GM23338 (cell line): ENCODE results near the gene SPATA2L. TPM values are rescaled to one million over a fixed set of nuclear protein-coding genes. Genes with fewer than 3 reads are reported as not detected.

Source experiments
- ATAC-seq: fragments of 200-7000 bp; cut with Tn5 transposase; 3 replicates; pipeline ENCODE4 v1.9.1; 2020
- DNase-seq: peaks from one replicate; pipeline ENCODE4 v3.0.0-alpha.2; 2015; ENCODE audit warnings: low spot score
- H2AFZ ChIP-seq: fragments of 200-600 bp; sonication (generic); 2 replicates; pipeline ENCODE4 v1.8.0; 2016; ENCODE audit warnings: antibody characterized with exemption, mild to moderate bottlenecking, moderate library complexity
- H3F3A ChIP-seq: fragments of 200-600 bp; sonication (generic); replicated peaks from 2 replicates; pipeline ENCODE4 v1.8.0; 2017; ENCODE audit warnings: antibody characterized with exemption, mixed run types, low read depth
- H3K27ac ChIP-seq: fragments of 200-600 bp; sonication (generic); 2 replicates; pipeline ENCODE4 v1.6.1; 2016; ENCODE audit warnings: low read depth
- H3K27me3 ChIP-seq: fragments of 200-600 bp; sonication (generic); 2 replicates; pipeline ENCODE4 v1.8.0; 2016; ENCODE audit warnings: mild to moderate bottlenecking, mixed run types, moderate library complexity; ENCODE audit not compliant: insufficient read depth
- H3K36me3 ChIP-seq: fragments of 200-600 bp; sonication (generic); 2 replicates; pipeline ENCODE4 v1.8.0; 2016; ENCODE audit warnings: mild to moderate bottlenecking; ENCODE audit not compliant: insufficient read depth
- H3K4me1 ChIP-seq: fragments of 200-600 bp; sonication (generic); 2 replicates; pipeline ENCODE4 v1.8.0; 2016; ENCODE audit warnings: mild to moderate bottlenecking, moderate library complexity; ENCODE audit not compliant: insufficient read depth
- H3K4me2 ChIP-seq: fragments of 200-600 bp; sonication (generic); 2 replicates; pipeline ENCODE4 v1.7.1; 2017; ENCODE audit warnings: mixed run types
- H3K4me3 ChIP-seq: fragments of 200-600 bp; sonication (generic); 2 replicates; pipeline ENCODE4 v1.6.1; 2016; ENCODE audit warnings: mixed run types
- H3K79me2 ChIP-seq: fragments of 200-600 bp; sonication (generic); replicated peaks from 2 replicates; pipeline ENCODE4 v1.8.0; 2017; ENCODE audit warnings: mild to moderate bottlenecking; ENCODE audit not compliant: insufficient read depth
- H3K9me2 ChIP-seq: fragments of 200-600 bp; sonication (generic); 2 replicates; pipeline ENCODE4 v1.8.0; 2017; ENCODE audit not compliant: insufficient read depth
- H4K20me1 ChIP-seq: fragments of 200-600 bp; sonication (generic); replicated peaks from 2 replicates; pipeline ENCODE4 v1.8.0; 2017; ENCODE audit warnings: mild to moderate bottlenecking; ENCODE audit not compliant: insufficient read depth
- H3K27ac Mint-ChIP-seq: 2 replicates; pipeline ENCODE4 v1.8.0; 2020; ENCODE audit warnings: inconsistent platforms, mild to moderate bottlenecking, moderate library complexity, mixed read lengths
- H3K27me3 Mint-ChIP-seq: 3 replicates; pipeline ENCODE4 v1.8.0; 2022; ENCODE audit warnings: low read depth, mild to moderate bottlenecking, moderate library complexity, mixed read lengths, inconsistent platforms; ENCODE audit not compliant: insufficient read depth, poor library complexity
- H3K36me3 Mint-ChIP-seq: 3 replicates; pipeline ENCODE4 v1.8.0; 2021; ENCODE audit warnings: low read depth, mild to moderate bottlenecking, inconsistent platforms, moderate library complexity, mixed read lengths
- H3K4me1 Mint-ChIP-seq: 3 replicates; pipeline ENCODE4 v1.8.0; 2020; ENCODE audit warnings: mild to moderate bottlenecking, inconsistent platforms, mixed read lengths
- H3K4me3 Mint-ChIP-seq: 3 replicates; pipeline ENCODE4 v1.8.0; 2021; ENCODE audit warnings: moderate library complexity, mild to moderate bottlenecking, inconsistent platforms, mixed read lengths
- H3K9me3 Mint-ChIP-seq: 3 replicates; pipeline ENCODE4 v1.8.0; 2020; ENCODE audit warnings: moderate library complexity, mild to moderate bottlenecking, inconsistent platforms, mixed read lengths
- CREB1 ChIP-seq: fragments of 250-450 bp; sonication (Bioruptor Pico); IDR thresholded peaks from 2 replicates; pipeline ENCODE4 v1.5.0; 2020; ENCODE audit warnings: low read depth, mild to moderate bottlenecking, moderate library complexity
- CTCF ChIP-seq, 2 experiments: fragments of 200-600 bp in 1 of 2; sonication (generic) in 1 of 2; conservative IDR thresholded peaks; 2 replicates each; pipeline versions ENCODE4 v1.5.1 to v1.6.1; 2016 to 2017; ENCODE audit warnings: antibody characterized with exemption in 2 of 2, low read depth in 2 of 2, mild to moderate bottlenecking in 2 of 2, moderate library complexity in 1 of 2
- EZH2 ChIP-seq: fragments of 200-600 bp; sonication (generic); IDR thresholded peaks from one replicate; pipeline ENCODE4 v1.8.0; 2017; ENCODE audit warnings: antibody characterized with exemption, mild to moderate bottlenecking, low read depth; ENCODE audit not compliant: unreplicated experiment
- JUNB ChIP-seq: IDR thresholded peaks from one replicate; pipeline ENCODE4 v1.6.1; 2016; ENCODE audit warnings: antibody characterized with exemption; ENCODE audit not compliant: unreplicated experiment
- NANOG ChIP-seq: IDR thresholded peaks from 2 replicates; pipeline ENCODE4 v1.6.1; 2016; ENCODE audit warnings: antibody characterized with exemption, borderline replicate concordance
- POLR2AphosphoS5 ChIP-seq: IDR thresholded peaks from 2 replicates; pipeline ENCODE4 v1.6.1; 2016; ENCODE audit warnings: antibody characterized with exemption, low read depth
- STAT1 ChIP-seq: IDR thresholded peaks from one replicate; pipeline ENCODE4 v1.6.1; 2016; ENCODE audit warnings: antibody characterized with exemption; ENCODE audit not compliant: unreplicated experiment
- ZNF114 ChIP-seq: fragments of 250-450 bp; sonication (Bioruptor Pico); IDR thresholded peaks from 2 replicates; pipeline ENCODE4 v1.5.0; 2020; ENCODE audit warnings: mild to moderate bottlenecking, moderate library complexity
- ZNF331 ChIP-seq: fragments of 250-450 bp; sonication (Bioruptor Pico); IDR thresholded peaks from 2 replicates; pipeline ENCODE4 v1.5.0; 2020; ENCODE audit warnings: low read depth, mild to moderate bottlenecking, moderate library complexity
- polyA plus RNA-seq: library from polyadenylated mRNA; unstranded; fragments of >200 nt; fragmentation: Nextera tagmentation; extraction: Ambion mirVana; gene quantifications from 2 replicates; pipeline ENCODE4 v1.2.1, GENCODE V29; 2016
- total RNA-seq: library from RNA; depleted of rRNA; stranded (reverse); fragments of >200 nt; shearing (Covaris generic); gene quantifications from 2 replicates; pipeline ENCODE4 v1.2.3, GENCODE V29; 2014
- TF ChIP-seq, protein P1 (sequence below): fragments of 250-450 bp; sonication (Bioruptor Pico); IDR thresholded peaks from 2 replicates; pipeline ENCODE4 v1.5.0; 2020; ENCODE audit warnings: mild to moderate bottlenecking, moderate library complexity
- TF ChIP-seq, protein P2 (sequence below): IDR thresholded peaks from 2 replicates; pipeline ENCODE4 v1.6.1; 2016; ENCODE audit warnings: antibody characterized with exemption
- TF ChIP-seq, protein P3 (sequence below): IDR thresholded peaks from one replicate; pipeline ENCODE4 v1.6.1; 2018; ENCODE audit warnings: antibody characterized with exemption; ENCODE audit not compliant: unreplicated experiment

Gene SPATA2L
- total and polyA plus RNA-seq, 2 experiments from 2014 or later = 6.9 to 26.2 TPM

DNA sequence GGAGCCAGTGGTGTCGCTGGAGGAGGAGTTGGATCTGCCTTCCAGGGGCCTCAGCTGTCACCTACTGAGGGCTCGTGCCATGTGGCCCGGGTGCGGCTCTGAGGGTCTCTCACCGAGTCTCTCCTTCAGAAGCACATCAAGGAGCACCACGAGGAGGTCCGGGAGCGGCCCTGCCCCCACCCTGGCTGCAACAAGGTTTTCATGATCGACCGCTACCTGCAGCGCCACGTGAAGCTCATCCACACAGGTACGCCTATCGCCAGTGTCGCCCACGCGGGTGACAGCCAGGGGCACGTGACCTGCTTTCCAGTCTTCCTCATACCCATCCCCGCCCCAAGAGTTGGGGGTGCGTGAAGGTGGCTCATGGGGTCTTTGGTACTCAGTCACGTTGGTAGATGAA, 32.3 kb upstream of the SPATA2L start:
- no peak for DNase-seq
- Histone ChIP-seq H3K27me3 (no peaks in the 10 kb centered on the region), H3K4me2 (no peak overlapping the region), H2AFZ (no peak overlapping the region), H3K36me3 (peaks cover 23% of the 10 kb centered on the region; the same call in 1 of the 2 replicates), H3K9me2 (no peaks in the 10 kb centered on the region), H3F3A (peaks cover 15% of the 10 kb centered on the region; the same call in 1 of the 2 replicates), H4K20me1 (peaks cover 4% of the 10 kb centered on the region; the same call in 1 of the 2 replicates), H3K4me3 (no peak overlapping the region), H3K4me1 (no peaks in the 10 kb centered on the region), H3K27ac (no peak overlapping the region), H3K79me2 (no peaks in the 10 kb centered on the region)
- no peak for ATAC-seq
- peaks cover 24% of the 10 kb centered on the region for H3K27me3 Mint-ChIP-seq
- H3K9me3 Mint-ChIP-seq = no peaks in the 10 kb centered on the region; the same call in 2 of the 3 replicates
- no peak for TF ChIP-seq STAT1
- TF ChIP-seq, protein P1, sequence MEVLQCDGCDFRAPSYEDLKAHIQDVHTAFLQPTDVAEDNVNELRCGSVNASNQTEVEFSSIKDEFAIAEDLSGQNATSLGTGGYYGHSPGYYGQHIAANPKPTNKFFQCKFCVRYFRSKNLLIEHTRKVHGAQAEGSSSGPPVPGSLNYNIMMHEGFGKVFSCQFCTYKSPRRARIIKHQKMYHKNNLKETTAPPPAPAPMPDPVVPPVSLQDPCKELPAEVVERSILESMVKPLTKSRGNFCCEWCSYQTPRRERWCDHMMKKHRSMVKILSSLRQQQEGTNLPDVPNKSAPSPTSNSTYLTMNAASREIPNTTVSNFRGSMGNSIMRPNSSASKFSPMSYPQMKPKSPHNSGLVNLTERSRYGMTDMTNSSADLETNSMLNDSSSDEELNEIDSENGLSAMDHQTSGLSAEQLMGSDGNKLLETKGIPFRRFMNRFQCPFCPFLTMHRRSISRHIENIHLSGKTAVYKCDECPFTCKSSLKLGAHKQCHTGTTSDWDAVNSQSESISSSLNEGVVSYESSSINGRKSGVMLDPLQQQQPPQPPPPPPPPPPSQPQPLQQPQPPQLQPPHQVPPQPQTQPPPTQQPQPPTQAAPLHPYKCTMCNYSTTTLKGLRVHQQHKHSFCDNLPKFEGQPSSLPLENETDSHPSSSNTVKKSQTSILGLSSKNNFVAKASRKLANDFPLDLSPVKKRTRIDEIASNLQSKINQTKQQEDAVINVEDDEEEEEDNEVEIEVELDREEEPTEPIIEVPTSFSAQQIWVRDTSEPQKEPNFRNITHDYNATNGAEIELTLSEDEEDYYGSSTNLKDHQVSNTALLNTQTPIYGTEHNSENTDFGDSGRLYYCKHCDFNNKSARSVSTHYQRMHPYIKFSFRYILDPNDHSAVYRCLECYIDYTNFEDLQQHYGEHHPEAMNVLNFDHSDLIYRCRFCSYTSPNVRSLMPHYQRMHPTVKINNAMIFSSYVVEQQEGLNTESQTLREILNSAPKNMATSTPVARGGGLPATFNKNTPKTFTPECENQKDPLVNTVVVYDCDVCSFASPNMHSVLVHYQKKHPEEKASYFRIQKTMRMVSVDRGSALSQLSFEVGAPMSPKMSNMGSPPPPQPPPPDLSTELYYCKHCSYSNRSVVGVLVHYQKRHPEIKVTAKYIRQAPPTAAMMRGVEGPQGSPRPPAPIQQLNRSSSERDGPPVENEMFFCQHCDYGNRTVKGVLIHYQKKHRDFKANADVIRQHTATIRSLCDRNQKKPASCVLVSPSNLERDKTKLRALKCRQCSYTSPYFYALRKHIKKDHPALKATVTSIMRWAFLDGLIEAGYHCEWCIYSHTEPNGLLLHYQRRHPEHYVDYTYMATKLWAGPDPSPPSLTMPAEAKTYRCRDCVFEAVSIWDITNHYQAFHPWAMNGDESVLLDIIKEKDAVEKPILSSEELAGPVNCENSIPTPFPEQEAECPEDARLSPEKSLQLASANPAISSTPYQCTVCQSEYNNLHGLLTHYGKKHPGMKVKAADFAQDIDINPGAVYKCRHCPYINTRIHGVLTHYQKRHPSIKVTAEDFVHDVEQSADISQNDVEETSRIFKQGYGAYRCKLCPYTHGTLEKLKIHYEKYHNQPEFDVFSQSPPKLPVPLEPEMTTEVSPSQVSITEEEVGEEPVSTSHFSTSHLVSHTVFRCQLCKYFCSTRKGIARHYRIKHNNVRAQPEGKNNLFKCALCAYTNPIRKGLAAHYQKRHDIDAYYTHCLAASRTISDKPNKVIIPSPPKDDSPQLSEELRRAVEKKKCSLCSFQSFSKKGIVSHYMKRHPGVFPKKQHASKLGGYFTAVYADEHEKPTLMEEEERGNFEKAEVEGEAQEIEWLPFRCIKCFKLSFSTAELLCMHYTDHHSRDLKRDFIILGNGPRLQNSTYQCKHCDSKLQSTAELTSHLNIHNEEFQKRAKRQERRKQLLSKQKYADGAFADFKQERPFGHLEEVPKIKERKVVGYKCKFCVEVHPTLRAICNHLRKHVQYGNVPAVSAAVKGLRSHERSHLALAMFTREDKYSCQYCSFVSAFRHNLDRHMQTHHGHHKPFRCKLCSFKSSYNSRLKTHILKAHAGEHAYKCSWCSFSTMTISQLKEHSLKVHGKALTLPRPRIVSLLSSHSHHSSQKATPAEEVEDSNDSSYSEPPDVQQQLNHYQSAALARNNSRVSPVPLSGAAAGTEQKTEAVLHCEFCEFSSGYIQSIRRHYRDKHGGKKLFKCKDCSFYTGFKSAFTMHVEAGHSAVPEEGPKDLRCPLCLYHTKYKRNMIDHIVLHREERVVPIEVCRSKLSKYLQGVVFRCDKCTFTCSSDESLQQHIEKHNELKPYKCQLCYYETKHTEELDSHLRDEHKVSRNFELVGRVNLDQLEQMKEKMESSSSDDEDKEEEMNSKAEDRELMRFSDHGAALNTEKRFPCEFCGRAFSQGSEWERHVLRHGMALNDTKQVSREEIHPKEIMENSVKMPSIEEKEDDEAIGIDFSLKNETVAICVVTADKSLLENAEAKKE (CRISPR knock-in tag) = no peak
- no peak for TF ChIP-seq CTCF (conservative IDR thresholded peaks at IDR 0.05; ENCODE audit: low read depth in 2 of 2)
- TF ChIP-seq, protein P2, sequence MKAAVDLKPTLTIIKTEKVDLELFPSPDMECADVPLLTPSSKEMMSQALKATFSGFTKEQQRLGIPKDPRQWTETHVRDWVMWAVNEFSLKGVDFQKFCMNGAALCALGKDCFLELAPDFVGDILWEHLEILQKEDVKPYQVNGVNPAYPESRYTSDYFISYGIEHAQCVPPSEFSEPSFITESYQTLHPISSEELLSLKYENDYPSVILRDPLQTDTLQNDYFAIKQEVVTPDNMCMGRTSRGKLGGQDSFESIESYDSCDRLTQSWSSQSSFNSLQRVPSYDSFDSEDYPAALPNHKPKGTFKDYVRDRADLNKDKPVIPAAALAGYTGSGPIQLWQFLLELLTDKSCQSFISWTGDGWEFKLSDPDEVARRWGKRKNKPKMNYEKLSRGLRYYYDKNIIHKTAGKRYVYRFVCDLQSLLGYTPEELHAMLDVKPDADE = no peak
- TF ChIP-seq POLR2AphosphoS5 = no peak
- TF ChIP-seq EZH2 = no peak
- no peak for TF ChIP-seq NANOG
- TF ChIP-seq, protein P3, sequence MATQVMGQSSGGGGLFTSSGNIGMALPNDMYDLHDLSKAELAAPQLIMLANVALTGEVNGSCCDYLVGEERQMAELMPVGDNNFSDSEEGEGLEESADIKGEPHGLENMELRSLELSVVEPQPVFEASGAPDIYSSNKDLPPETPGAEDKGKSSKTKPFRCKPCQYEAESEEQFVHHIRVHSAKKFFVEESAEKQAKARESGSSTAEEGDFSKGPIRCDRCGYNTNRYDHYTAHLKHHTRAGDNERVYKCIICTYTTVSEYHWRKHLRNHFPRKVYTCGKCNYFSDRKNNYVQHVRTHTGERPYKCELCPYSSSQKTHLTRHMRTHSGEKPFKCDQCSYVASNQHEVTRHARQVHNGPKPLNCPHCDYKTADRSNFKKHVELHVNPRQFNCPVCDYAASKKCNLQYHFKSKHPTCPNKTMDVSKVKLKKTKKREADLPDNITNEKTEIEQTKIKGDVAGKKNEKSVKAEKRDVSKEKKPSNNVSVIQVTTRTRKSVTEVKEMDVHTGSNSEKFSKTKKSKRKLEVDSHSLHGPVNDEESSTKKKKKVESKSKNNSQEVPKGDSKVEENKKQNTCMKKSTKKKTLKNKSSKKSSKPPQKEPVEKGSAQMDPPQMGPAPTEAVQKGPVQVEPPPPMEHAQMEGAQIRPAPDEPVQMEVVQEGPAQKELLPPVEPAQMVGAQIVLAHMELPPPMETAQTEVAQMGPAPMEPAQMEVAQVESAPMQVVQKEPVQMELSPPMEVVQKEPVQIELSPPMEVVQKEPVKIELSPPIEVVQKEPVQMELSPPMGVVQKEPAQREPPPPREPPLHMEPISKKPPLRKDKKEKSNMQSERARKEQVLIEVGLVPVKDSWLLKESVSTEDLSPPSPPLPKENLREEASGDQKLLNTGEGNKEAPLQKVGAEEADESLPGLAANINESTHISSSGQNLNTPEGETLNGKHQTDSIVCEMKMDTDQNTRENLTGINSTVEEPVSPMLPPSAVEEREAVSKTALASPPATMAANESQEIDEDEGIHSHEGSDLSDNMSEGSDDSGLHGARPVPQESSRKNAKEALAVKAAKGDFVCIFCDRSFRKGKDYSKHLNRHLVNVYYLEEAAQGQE = no peak
- TF ChIP-seq ZNF114 (CRISPR knock-in tag) = no peak
- no peak for TF ChIP-seq ZNF331 (CRISPR knock-in tag)
- TF ChIP-seq JUNB = no peak
- no peak for TF ChIP-seq CREB1 (CRISPR knock-in tag)
- H3K36me3 Mint-ChIP-seq = peaks cover 86% of the 10 kb centered on the region
- peaks cover 14% of the 10 kb centered on the region for H3K4me1 Mint-ChIP-seq
- no peak overlapping the region for H3K27ac Mint-ChIP-seq
- no peak overlapping the region for H3K4me3 Mint-ChIP-seq
